ENCODE measurements around the gene RAPSN.

- TF ChIP-seq EZH2 (IDR thresholded peaks at IDR 0.05; ENCODE audit: low read length) (no peak), CTCF (optimal IDR thresholded peaks at IDR 0.05 in 1 of 3, IDR thresholded peaks at IDR 0.05 in 1 of 3, conservative IDR thresholded peaks at IDR 0.05 in 1 of 3; ENCODE audit: extremely low read depth in 1 of 3, insufficient read depth in 2 of 3, low read length in 3 of 3) (no peak)
Measured at GRCh38 chr11:47409440-47410369, 39.2 kb downstream of the RAPSN start.

Data from keratinocyte (primary cell).